AG08395 (cell line): ENCODE data around the gene CCAR1.
"Not testable (repeated sequence)": the region's sequence is repeated elsewhere in the genome, so short reads cannot be mapped to it uniquely, and the experiment has no call there.

Experiments used
- DNase-seq: peaks from one replicate; pipeline ENCODE4 v3.0.0; 2012; ENCODE audit warnings: mixed read lengths, low spot score

The CCAR1 gene

DNA sequence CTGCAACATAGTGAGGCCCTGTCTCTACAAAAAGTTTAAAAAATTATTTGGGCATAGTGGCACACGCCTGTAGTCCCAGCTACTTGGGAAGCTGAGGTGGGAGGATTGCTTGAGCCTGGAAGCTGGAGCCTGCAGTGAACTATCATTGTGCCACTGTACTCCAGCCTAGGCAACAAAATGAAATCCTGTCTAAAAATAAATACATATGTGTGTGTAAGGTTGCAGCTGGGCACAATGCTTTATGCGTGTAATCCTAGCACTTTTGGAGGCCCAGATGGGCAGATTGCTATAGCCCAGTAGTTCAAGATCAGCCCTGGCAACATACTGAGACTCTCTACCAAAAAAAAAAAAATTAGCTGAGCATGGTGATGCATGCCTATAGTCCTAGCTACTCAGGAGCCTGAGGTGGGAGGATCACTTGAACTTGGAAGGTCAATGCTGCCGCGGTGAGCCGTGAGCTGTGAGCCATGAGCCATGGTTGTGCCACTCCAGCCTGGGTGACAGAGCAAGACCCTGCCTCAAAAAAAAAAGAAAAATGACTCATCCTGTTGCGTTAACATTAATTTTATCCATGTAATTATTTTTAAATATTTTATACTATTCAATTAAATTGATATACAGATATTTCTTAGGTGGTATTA is 38.3 kb downstream of the CCAR1 start:
- no peak for DNase-seq

DNA sequence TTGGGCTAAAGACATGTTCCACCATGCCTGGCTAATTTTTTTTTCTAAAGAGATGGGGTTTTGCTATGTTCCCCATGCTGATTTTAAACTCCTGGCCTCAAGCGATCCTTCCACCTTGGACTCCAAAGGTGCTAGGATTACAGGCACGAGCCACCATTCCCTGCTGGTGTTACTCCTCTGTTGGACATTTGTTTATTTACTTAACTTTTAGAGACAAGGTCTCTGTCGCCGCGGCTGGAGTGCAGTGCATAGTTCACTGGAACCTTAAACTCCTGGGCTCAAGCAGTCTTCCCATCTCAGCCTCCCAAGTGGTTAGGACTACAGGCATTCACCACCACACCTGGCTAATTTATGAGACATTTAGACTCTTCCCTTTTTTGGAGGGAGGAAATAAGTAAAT is 38.9 kb downstream of the CCAR1 start:
- no peak for DNase-seq

DNA sequence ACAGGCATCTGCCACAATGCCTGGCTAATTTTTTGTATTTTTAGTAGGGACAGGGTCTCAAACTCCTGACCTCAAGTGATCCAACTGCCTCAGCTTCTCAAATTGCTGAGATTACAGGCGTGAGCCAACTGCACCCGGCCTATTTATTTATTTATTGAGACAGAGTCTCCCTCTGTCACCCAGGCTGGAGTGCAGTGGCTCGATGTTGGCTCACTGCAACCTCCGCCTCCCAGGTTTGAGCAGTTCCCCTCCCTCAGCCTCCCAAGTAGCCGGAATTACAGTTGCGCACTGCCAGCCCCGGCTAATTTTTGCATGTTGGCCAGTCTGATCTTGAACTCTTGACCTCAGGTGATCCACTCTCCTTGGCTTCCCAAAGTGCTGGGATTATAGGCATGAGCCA is 46.4 kb downstream of the CCAR1 start:
- DNase-seq, result not testable (repeated sequence)

DNA sequence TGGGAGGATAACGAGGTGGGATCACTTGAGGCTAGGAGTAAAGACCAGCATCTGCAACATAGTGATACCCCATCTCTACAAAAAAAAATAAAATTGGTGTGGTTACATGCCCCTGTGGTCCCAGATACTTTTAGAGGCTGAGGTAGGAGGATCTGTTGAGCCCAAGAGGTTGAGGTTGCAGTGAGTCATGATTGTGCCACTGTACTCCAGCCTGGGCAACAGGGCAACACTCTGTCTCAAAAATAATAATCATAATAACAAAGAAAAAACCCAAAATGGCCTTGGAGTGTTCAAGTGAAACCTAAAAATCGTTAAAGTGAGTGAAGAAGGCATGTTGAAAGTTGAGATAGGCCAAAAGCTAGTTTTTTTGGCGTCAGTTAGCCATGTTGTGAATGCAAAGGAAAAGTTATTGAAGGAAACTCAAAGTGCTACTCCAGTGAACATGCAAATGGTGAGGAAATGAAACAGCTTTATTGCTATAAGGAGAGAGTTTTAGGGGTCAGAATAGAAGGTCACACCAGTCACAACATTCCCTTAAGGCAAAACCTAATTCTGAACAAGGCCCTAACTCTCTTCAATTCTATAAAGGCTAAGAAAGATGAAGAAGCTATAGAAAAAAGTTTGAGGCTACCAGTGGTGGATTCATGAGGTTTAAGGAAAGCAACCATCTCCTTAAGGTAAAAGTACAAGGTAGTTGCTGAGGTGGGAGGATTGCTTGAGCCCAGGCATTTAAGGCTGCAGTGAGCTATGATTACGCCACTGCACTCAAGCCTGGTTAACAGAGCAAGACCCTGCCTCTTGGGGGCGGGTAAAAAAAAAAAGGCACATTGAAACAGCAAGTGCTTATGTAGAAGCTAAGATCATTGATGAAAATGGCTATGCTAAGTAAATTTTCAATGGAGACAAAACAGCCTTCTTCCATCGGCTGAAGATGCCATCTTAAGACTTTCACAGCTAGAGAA is 60.9 kb downstream of the CCAR1 start:
- DNase-seq, result no peak

- no peak for DNase-seq
These were observed 63.4 kb downstream of the CCAR1 start for GRCh38 chr10:68784476-68784875.

DNA sequence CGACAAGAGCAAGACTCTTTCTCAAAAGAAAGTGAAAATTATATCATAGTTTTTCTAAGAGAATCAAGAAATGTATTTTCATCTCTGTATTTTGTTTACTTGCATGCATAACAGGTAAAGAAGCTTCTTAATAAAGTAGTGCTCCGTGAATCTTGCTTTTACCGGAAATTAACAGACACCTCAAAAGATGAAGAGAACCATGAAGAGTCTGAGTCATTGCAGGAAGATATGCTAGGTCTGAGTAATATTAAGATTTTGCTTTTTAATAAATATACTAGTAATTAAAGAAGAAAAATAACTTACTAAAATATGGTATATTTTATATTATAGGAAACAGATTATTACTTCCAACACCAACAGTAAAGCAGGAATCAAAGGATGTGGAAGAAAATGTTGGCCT is 66.8 kb downstream of the CCAR1 start:
- no peak for DNase-seq

DNA sequence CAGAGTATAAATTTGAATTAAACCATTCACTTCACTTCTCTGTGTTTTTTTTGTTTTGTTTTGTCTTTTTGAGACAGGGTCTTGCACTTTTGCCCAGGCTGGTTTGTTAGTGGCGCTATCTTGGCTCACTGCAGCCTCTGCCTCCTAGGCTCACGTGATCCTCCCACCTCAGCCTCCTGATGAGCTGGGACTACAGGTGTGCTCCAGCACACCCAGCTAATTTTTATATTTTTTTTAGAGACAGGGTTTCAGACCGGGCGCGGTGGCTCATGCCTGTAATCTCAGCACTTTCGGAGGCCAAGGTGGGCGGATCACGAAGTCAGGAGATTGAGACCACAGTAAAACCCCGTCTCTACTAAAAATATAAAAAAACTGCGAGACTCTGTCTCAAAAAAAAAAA is 69.4 kb downstream of the CCAR1 start:
- DNase-seq, result no peak

DNA sequence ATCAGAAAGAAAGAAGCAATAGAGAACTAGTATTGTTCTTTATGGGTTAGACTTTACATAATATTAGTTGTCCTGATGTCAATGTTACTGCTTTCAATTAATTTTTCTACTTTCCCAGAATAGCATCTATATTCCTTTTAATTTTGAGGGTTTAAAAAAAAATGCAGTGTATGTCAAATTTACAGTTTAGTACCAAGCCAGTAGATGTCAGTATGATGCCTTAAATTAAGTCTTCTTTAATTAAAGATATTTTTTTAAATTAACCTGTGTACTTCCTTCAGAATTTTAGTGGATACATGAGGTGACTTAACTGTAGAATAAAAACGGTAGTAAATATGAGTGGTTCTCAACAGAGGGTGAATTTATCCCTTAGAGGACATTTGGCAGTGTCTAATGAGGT is 71.1 kb downstream of the CCAR1 start:
- no peak for DNase-seq

DNA sequence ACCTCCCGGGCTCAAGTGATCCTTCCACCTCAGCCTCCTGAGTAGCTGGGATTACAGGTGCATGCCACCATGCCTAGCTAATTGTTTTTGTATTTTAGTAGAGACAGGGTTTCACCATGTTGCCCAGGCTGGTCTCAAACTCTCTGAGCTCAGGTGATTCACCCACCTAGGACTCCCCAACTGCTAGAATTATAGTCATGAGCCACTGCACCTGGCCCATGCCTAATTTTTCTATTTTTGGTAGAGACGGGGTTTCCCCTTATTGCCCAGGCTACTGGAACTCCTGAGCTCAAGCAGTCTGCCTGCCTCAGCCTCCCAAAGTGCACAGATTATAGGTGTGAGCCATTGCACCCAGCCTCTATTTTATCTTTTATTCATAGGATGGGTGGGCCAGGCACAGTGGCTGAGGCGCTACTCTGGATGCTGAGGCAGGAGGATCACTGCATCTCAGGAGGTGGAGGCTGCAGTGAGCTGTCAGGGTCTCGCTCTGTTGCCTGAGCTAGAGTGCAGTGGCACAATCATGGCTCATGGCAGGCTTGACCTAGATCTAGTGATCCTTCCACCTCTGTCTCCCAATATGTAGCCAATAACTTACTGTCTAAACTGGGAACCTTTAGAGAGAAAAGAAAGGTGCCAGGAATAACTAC is 75.0 kb downstream of the CCAR1 start:
- DNase-seq, result no peak

- DNase-seq, result peak; percentile 36
These were observed 75.6 kb downstream of the CCAR1 start for GRCh38 chr10:68796605-68797004.

DNA sequence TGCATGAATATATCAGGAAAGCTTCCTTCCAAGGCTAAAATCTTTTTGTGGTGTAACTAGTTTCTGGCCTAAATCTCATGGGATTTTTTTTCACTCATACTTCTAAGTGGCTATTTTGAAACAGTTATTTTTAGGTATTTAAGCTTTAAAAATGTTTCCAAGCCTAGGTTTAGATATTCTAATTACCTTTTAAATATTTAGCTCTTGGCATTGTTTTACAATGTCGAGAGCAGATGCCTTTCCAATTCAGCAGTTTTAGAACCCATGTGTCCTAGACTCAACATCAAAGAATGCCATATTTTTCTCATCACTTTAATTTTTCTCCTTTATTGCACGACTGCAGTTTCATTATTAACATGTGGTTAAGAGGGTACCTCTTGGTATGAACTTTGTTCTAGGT is 79.2 kb downstream of the CCAR1 start:
- DNase-seq, result peak; percentile 13

GRCh38 chr10:68804692-68805091 is 83.7 kb downstream of the CCAR1 start:
- no peak for DNase-seq

GRCh38 chr10:68810830-68811229 is 89.8 kb downstream of the CCAR1 start:
- not testable (repeated sequence) for DNase-seq

- DNase-seq, result no peak
These were observed 90.4 kb downstream of the CCAR1 start for GRCh38 chr10:68811314-68812009.

GRCh38 chr10:68812420-68812819 is 91.4 kb downstream of the CCAR1 start:
- no peak for DNase-seq

DNA sequence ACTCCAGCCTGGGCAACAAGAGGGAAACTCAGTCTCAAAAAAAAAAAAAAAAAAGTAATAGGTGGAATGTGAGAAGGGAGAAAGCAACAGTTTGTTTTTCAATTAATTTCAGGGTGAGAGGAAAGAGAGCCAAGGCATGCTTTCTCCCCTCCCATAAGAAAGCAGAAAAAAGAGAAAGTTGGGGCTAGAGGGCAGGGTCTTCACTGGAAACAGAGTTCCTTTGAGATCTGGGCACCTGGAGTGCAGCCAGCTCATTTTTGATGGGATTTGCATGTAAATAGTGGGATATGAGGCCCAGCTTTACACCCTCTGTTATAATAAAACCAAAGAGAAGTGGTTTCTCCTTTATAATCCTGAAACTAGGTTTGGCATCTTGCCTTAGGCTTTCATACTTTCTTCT is 92.5 kb downstream of the CCAR1 start:
- no peak for DNase-seq

GRCh38 chr10:68816796-68817412 is 95.9 kb downstream of the CCAR1 start:
- no peak for DNase-seq

GRCh38 chr10:68820359-68820758 is 99.3 kb downstream of the CCAR1 start:
- DNase-seq, result not testable (repeated sequence)

- DNase-seq, result not testable (repeated sequence)
These were observed 101.6 kb downstream of the CCAR1 start for GRCh38 chr10:68822626-68823025.

- peak; percentile 65 for DNase-seq
These were observed 105.9 kb downstream of the CCAR1 start, which contains the start of gene STOX1 for GRCh38 chr10:68826764-68827591. Gene STOX1 (plus strand): TSS chr10:68827531. CDS start chr10:68827624, 93 bp downstream.

- not testable (repeated sequence) for DNase-seq
These were observed 106.5 kb downstream of the CCAR1 start for GRCh38 chr10:68827592-68827959.
